Left ventricle myocardium inferior (tissue), 1 donor: ENCODE measurements around the gene GPS1. TPM values are rescaled to one million over a fixed set of nuclear protein-coding genes. Genes with fewer than 3 reads are reported as not detected.

Source experiments
- DNase-seq: peaks from one replicate; pipeline ENCODE4 v3.0.0-alpha.2; 2020
- H3K27ac ChIP-seq: fragments of 200-600 bp; replicated peaks from 2 replicates; pipeline ENCODE4 v1.8.0; 2021
- H3K27me3 ChIP-seq: fragments of 200-600 bp; 2 replicates; pipeline ENCODE4 v1.8.0; 2021; ENCODE audit warnings: low read depth
- H3K36me3 ChIP-seq: fragments of 200-600 bp; 2 replicates; pipeline ENCODE4 v1.8.0; 2021
- H3K4me1 ChIP-seq: fragments of 200-600 bp; 2 replicates; pipeline ENCODE4 v1.8.0; 2021
- H3K4me3 ChIP-seq: fragments of 200-600 bp; 2 replicates; pipeline ENCODE4 v1.8.0; 2021; ENCODE audit warnings: mild to moderate bottlenecking, moderate library complexity
- H3K9me3 ChIP-seq: fragments of 200-600 bp; replicated peaks from 2 replicates; pipeline ENCODE4 v1.8.0; 2021
- intact Hi-C: fragments of 100-400 bp; cut with micrococcal nuclease; formaldehyde crosslinking; loops from one replicate; pipeline ENCODE4 v1.11.0; 2022
- total RNA-seq: library from RNA; stranded (reverse); fragmentation: NEBNext Ultra II Directional; extraction: Animal tissue kit (Norgen Biotek cat#: 25700); gene quantifications from one replicate; pipeline ENCODE4 v1.2.1, GENCODE V29; 2021
- TF ChIP-seq, protein P1 (sequence below): fragments of 200-600 bp; IDR thresholded peaks from 2 replicates; pipeline ENCODE4 v1.8.0; 2021; ENCODE audit warnings: antibody characterized with exemption, mild to moderate bottlenecking, borderline replicate concordance
- donor health status: DM: no; HTN: yes; CAD: no; lungs with severe emphysema.

GPS1 gene
- total RNA-seq, 1 donor from 2014 or later: 85.9 TPM

DNA sequence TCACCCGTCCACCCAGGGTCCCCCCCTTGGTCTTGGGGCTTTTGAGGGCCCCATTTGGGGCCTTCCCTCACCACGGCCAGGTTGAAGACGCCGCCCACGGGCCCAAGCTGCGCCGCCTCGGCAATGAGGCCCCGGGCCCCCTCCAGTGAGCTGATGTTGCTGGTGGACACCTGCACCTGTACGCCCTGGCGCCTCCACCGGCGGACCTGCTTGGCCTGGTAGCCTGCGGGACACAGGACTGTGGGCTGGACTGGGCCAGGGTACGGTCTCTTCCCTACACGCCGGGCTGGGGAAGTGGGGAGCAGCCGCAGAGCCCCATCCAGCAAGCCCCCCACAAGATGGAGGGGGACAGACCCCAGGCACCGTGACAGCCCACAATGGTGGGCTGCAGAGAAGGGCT lies 30.8 kb downstream of the GPS1 start:
- Histone ChIP-seq H3K27me3 (no peaks in the 10 kb centered on the region), H3K4me1 (no peaks in the 10 kb centered on the region), H3K9me3 (no peaks in the 10 kb centered on the region), H3K36me3 (peaks cover 84% of the 10 kb centered on the region), H3K4me3 (no peak overlapping the region), H3K27ac (no peak overlapping the region)
- TF ChIP-seq, protein P1, sequence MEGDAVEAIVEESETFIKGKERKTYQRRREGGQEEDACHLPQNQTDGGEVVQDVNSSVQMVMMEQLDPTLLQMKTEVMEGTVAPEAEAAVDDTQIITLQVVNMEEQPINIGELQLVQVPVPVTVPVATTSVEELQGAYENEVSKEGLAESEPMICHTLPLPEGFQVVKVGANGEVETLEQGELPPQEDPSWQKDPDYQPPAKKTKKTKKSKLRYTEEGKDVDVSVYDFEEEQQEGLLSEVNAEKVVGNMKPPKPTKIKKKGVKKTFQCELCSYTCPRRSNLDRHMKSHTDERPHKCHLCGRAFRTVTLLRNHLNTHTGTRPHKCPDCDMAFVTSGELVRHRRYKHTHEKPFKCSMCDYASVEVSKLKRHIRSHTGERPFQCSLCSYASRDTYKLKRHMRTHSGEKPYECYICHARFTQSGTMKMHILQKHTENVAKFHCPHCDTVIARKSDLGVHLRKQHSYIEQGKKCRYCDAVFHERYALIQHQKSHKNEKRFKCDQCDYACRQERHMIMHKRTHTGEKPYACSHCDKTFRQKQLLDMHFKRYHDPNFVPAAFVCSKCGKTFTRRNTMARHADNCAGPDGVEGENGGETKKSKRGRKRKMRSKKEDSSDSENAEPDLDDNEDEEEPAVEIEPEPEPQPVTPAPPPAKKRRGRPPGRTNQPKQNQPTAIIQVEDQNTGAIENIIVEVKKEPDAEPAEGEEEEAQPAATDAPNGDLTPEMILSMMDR: no peak
- intact Hi-C loops: no loop called here
- DNase-seq: no peak

DNA sequence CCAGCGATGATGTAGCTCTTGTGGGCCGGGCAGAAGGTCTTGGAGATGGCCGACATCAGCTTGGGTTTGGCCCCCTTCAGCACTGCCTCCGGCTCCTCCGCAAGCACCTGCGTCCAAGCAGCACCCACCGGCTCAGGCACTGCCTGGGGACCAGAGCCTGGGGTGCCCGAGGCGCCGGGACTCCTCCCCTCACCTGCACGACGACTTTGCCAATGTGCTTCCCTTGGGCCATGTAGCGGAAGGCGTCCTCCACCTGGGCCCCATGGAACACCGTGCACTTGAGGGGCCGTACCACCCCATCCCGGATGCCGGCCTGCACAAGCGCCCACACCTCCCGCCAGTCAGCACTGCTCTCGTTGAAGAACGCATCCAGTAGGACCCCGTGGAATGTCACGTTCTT lies 31.3 kb downstream of the GPS1 start:
- intact Hi-C loops: no loop called here
- Histone ChIP-seq H3K9me3 (no peaks in the 10 kb centered on the region), H3K36me3 (peaks cover 89% of the 10 kb centered on the region), H3K4me3 (no peak overlapping the region), H3K27ac (no peak overlapping the region), H3K4me1 (no peaks in the 10 kb centered on the region), H3K27me3 (no peaks in the 10 kb centered on the region)
- DNase-seq: no peak
- TF ChIP-seq, protein P1: no peak

DNA sequence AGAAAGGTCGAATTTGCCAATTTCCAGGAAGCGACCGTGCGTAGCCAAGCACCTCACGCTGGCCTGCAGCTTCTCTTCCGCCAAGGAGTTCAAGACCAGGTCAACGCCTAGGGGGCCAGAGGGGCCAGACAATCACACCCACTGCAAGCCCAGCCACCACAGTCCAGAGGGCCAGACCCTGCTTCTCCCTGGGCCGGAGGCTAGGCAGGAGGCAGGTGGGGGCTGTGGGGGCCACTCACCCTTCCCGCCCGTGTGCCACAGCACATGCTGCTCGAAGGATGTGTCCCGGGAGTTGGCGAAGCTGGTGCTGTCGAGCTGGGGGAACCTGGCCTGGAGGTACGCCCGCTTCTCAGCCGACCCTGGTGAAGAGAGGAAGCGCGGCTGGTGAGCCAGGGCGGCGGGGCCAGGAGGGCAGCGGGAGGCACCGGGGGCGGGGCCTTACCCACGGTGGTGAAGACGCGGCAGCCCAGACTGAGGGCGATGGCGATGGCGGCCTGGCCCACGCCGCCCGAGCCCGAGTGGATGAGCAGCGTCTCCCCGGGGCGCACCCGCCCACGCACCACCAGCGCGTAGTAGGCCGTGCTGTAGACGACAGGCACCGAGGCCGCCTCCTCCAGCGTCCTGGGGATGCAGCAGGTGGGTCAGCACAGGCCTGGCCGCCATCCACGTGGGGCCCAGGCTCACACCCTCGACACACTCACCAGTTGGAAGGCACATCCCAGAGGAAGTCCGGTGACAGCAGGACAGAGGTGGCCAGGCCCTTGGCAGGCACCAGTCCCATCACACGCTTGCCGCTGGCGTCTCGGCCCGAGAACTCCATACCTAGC lies 32.0 kb downstream of the GPS1 start:
- Histone ChIP-seq H3K36me3 (peaks cover 96% of the 10 kb centered on the region), H3K27ac (no peak overlapping the region), H3K4me3 (no peak overlapping the region), H3K27me3 (no peaks in the 10 kb centered on the region), H3K9me3 (no peaks in the 10 kb centered on the region), H3K4me1 (no peaks in the 10 kb centered on the region)
- intact Hi-C loops: no loop called here
- TF ChIP-seq, protein P1: no peak
- no peak for DNase-seq

DNA sequence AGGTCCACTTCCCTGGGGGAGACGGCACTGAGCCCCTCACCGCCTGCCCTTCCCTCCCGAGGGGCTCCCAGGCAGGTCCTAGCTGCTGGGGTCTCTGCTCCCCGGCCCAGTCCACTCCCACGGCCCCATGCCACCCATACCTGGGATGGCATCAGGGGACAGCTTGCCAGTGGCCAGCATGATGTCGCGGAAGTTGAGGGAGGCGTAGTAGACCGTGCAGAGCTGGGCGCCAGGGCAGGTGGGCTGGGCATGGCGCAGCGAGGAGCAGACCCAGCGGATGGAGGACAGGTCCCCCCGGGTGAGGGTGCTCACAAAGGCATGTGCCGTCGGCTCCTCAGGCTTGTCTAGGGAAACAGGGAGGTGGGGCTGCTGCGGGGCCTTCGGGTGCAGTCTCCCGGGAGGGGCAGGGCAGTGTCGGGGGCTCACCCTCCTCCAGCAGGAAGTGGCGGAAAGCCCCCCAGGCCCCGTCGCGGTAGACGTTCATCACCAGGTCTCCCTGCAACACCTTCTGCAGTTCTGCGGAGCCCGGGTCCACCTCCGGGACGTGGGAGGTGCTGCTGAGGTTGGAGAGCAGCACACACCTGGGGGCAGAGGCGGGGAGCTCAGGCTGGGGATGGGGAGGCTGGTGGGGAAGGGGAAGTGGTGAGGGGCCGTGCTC lies 32.8 kb downstream of the GPS1 start:
- Histone ChIP-seq H3K4me3 (no peak overlapping the region), H3K4me1 (no peaks in the 10 kb centered on the region), H3K36me3 (peaks cover 97% of the 10 kb centered on the region), H3K9me3 (no peaks in the 10 kb centered on the region), H3K27ac (no peak overlapping the region), H3K27me3 (no peaks in the 10 kb centered on the region)
- intact Hi-C loops: no loop called here
- no peak for DNase-seq
- TF ChIP-seq, protein P1: no peak

DNA sequence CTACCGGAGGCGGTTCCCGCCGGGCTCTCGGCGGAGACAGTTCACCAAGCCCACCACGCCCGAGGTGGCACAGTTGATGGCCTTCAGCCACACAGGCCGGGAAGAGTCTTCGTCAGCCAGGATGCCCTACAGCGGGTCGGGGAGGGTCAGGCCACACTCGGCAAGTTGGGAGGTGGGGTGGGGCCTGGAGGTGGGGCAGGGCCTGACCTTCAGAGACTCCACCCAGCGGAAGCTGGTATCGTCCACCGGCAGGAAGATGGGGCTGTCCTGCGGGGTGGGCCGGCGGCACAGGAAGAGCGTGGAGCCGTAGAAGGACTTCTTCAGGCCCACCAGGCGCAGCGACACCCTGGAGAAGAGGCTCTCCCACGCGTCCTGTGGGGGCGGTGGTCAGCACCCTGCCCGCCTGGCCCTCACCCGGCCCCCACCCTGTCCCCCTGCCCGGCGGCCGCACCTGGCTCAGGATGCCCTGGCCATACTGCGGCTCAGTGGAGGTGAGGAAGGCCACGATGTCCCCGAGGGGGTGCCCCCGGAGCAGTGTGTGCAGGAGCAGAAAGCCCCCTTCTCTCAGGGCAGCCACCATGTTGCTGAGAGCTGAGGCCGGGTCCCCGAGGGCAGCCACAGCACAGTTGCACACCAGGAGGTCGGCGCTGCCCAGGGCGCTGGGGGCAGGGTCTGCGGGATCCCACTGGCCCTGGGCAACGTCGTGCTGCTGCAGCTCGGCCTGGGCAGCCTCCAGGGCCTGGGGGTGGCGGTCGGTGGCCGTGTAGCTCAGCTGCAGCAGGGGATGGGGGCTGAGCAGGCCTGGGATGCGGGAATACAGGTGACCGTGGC lies 33.5 kb downstream of the GPS1 start:
- intact Hi-C loops: no loop called here
- no peaks in the 10 kb centered on the region for H3K4me1 ChIP-seq
- peaks cover 98% of the 10 kb centered on the region for H3K36me3 ChIP-seq
- no peak overlapping the region for H3K27ac ChIP-seq
- no peak for DNase-seq
- H3K4me3 ChIP-seq: no peak overlapping the region
- TF ChIP-seq, protein P1: no peak
- no peaks in the 10 kb centered on the region for H3K27me3 ChIP-seq
- H3K9me3 ChIP-seq: no peaks in the 10 kb centered on the region
